Psoas muscle (tissue), 8 donors: ENCODE measurements around the gene CARD11. TPM values are rescaled to one million over a fixed set of nuclear protein-coding genes. Genes with fewer than 3 reads are reported as not detected.

Source experiments
- ATAC-seq, 4 donors: fragments of 200-7000 bp; cut with Tn5 transposase; one replicate each; pipeline ENCODE4 v1.9.1; 2020; ENCODE audit warnings: moderate library complexity in 3 of 4, mild to moderate bottlenecking in 2 of 4
- DNase-seq, 2 donors: peaks; one replicate each; pipeline ENCODE4 v3.0.0-alpha.2; 2020
- H3K27ac ChIP-seq: fragments of 200-600 bp; one replicate; pipeline ENCODE4 v1.8.0; 2022
- H3K27me3 ChIP-seq, 3 donors: fragments of 200-600 bp in 1 of 3; one replicate each; pipeline versions ENCODE4 v1.6.1 to v1.8.0; 2013 to 2022; ENCODE audit warnings: low read length in 2 of 3, mild to moderate bottlenecking in 2 of 3, moderate library complexity in 1 of 3; ENCODE audit not compliant: insufficient read depth in 3 of 3
- H3K36me3 ChIP-seq, 2 donors: fragments of 200-600 bp in 1 of 2; one replicate each; pipeline versions ENCODE4 v1.6.1 to v1.8.0; 2013 to 2022; ENCODE audit warnings: low read depth in 1 of 2, mild to moderate bottlenecking in 1 of 2, moderate library complexity in 1 of 2; ENCODE audit not compliant: insufficient read depth in 1 of 2
- H3K4me1 ChIP-seq: fragments of 200-600 bp; one replicate; pipeline ENCODE4 v1.8.0; 2022
- H3K4me3 ChIP-seq: fragments of 200-600 bp; one replicate; pipeline ENCODE4 v1.8.0; 2022; ENCODE audit warnings: mild to moderate bottlenecking
- H3K9me3 ChIP-seq: fragments of 200-600 bp; one replicate; pipeline ENCODE4 v1.8.0; 2022
- CTCF ChIP-seq: fragments of 200-600 bp; IDR thresholded peaks from one replicate; pipeline ENCODE4 v1.8.0; 2022; ENCODE audit warnings: antibody characterized with exemption
- WGBS, 3 donors: extraction: QIAGEN DNeasy Blood & Tissue Kit; methylation state at CpG; one replicate each; pipeline versions ENCODE4 v1.1.6 to v1.1.7; 2013; 5-methylcytosine and 5-hydroxymethylcytosine counted together
- intact Hi-C, 2 donors: fragments of 100-400 bp; cut with DNase I; formaldehyde crosslinking; loops; one replicate each; pipeline versions ENCODE4 v1.11.0 to v1.14.2; 2022
- polyA plus RNA-seq, 3 donors: library from polyadenylated mRNA; stranded (reverse); fragments of 200-250 nt; gene quantifications; one replicate each; pipeline ENCODE4 v1.2.3, GENCODE V29; 2013
- total RNA-seq, 4 donors: library from RNA; stranded (reverse); fragmentation: NEBNext Ultra II Directional in 2 of 4; extraction: Animal tissue kit (Norgen Biotek cat#: 25700) in 2 of 4; gene quantifications; one replicate each; pipeline versions ENCODE4 v1.2.1 to v1.2.4, GENCODE V29; 2021 to 2023
- donor health status: healthy with polysubstance abuse.
- donor health status: DM: no; HTN: no; CAD: no; lungs with moderate emphysema.
- donor health status: Bipolar disorder and iron deficiency.
- donor health status: healthy.
- donor health status: DM: yes; HTN: yes; CAD: no.
- donor health status: DM: no; HTN: no; CAD: no.
- donor health status: DM: no; HTN: no; CAD: no.
- donor health status: DM: yes; HTN: yes; CAD: no.

CARD11 gene
- total and polyA plus RNA-seq, 7 donors: 0.08 to 0.84 (median 0.39) TPM

GRCh38 chr7:2893411-2893861, 150.2 kb downstream of the CARD11 start:
- intact Hi-C loops: no loop called here
- ATAC-seq (no peak), DNase-seq (no peak)
- Histone ChIP-seq H3K36me3 (no peaks in the 10 kb centered on the region), H3K9me3 (no peaks in the 10 kb centered on the region), H3K27ac (no peak overlapping the region), H3K4me1 (no peaks in the 10 kb centered on the region), H3K27me3 (peaks cover 0 to 27% (median 0%) of the 10 kb centered on the region in 3 donors), H3K4me3 (no peak overlapping the region)
- TF ChIP-seq CTCF: no peak
- 28 to 46% (median 33%) methylated on average over 9 of the region's 9 CpGs for WGBS, 3 donors

DNA sequence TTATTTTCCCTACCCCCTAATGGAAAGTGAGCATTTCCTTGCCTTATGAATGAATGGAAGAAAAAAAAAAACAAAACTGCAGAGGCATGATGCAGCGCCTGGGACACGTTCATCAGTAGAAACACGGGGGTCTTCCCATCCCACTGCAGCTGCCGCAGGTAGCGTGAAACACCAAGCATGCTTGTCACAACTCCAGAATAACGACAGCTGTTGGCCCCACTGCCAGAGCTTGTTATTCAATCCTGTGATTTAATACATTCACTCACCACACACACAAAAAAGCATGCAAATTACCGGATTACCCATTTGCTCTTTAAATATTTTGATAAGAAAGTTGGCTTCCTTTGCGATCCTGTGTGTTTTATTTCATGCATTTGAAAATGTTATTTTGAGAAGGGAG, 151.1 kb downstream of the CARD11 start:
- Histone ChIP-seq H3K4me1 (no peaks in the 10 kb centered on the region), H3K4me3 (no peak overlapping the region), H3K27me3 (peaks cover 0 to 27% (median 0%) of the 10 kb centered on the region in 3 donors), H3K27ac (no peak overlapping the region), H3K9me3 (no peaks in the 10 kb centered on the region), H3K36me3 (no peaks in the 10 kb centered on the region)
- DNase-seq (no peak), ATAC-seq (no peak)
- no peak for TF ChIP-seq CTCF
- 15 to 24% (median 19%) methylated on average over 8 of the region's 8 CpGs for WGBS, 3 donors
- intact Hi-C loops: no loop called here

- no peak for DNase-seq
- no peak for TF ChIP-seq CTCF
Observed at GRCh38 chr7:2887816-2888215, 155.9 kb downstream of the CARD11 start.

GRCh38 chr7:2886900-2887299, 156.8 kb downstream of the CARD11 start:
- ATAC-seq (peak in 1 of 4 donors; percentile 34), DNase-seq (no peak)
- Histone ChIP-seq H3K36me3 (no peaks in the 10 kb centered on the region), H3K27me3 (peaks cover 0 to 27% (median 0%) of the 10 kb centered on the region in 3 donors), H3K4me1 (no peaks in the 10 kb centered on the region), H3K9me3 (no peaks in the 10 kb centered on the region), H3K27ac (no peak overlapping the region), H3K4me3 (no peak overlapping the region)
- 20 to 24% (median 22%) methylated on average over 12 of the region's 12 CpGs for WGBS, 3 donors
- peak; percentile 26 for TF ChIP-seq CTCF
- intact Hi-C loops: no loop called here

More at GRCh38 chr7:2887816-2888215, 155.9 kb downstream of the CARD11 start:
- Histone ChIP-seq H3K27ac (no peak overlapping the region), H3K4me3 (no peak overlapping the region), H3K36me3 (no peaks in the 10 kb centered on the region), H3K9me3 (no peaks in the 10 kb centered on the region), H3K4me1 (no peaks in the 10 kb centered on the region), H3K27me3 (peaks cover 0 to 18% (median 0%) of the 10 kb centered on the region in 3 donors)
- intact Hi-C loops: no loop called here
- ATAC-seq: no peak
- WGBS, 3 donors: 34 to 37% (median 35%) methylated on average over 7 of the region's 7 CpGs

DNA sequence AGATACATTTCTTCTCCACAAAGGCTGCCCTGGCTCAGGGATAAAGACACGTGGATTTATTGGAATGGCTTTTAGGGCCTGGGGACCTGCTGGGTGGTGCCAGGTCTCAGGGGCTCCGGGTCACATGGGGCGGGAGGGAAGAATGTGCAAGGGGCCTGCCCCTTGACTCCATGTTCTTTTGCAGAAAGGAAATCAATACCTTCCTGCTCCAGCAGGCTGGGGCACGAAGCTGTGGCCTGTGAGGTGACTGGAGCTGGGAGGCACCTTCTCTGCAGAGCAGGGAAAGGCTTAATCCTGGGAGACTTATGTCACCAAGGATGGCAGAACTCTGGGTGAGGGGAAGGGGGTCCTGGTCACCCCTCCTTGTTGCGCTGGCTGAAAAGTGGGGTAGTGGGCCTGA, 157.3 kb downstream of the CARD11 start:
- Histone ChIP-seq H3K27ac (no peak overlapping the region), H3K9me3 (no peaks in the 10 kb centered on the region), H3K4me3 (no peak overlapping the region), H3K27me3 (peaks cover 0 to 28% (median 0%) of the 10 kb centered on the region in 3 donors), H3K4me1 (no peaks in the 10 kb centered on the region), H3K36me3 (no peaks in the 10 kb centered on the region)
- ATAC-seq (no peak), DNase-seq (no peak)
- no peak for TF ChIP-seq CTCF
- intact Hi-C loops: no loop called here
- WGBS, 3 donors: 45 to 70% (median 69%) methylated on average over 5 of the region's 5 CpGs
